LNCAP (cell line): ENCODE data around the gene IMPG2.

Experiments
- TF ChIP-seq, protein P1 (sequence below): fragments of 450-650 bp; IDR thresholded peaks from 2 replicates; pipeline ENCODE4 v1.5.1; 2017; ENCODE audit warnings: mild to moderate bottlenecking

Gene IMPG2

GRCh38 chr3:101230618-101231017 is 89.8 kb downstream of the IMPG2 start:
- TF ChIP-seq, protein P1, sequence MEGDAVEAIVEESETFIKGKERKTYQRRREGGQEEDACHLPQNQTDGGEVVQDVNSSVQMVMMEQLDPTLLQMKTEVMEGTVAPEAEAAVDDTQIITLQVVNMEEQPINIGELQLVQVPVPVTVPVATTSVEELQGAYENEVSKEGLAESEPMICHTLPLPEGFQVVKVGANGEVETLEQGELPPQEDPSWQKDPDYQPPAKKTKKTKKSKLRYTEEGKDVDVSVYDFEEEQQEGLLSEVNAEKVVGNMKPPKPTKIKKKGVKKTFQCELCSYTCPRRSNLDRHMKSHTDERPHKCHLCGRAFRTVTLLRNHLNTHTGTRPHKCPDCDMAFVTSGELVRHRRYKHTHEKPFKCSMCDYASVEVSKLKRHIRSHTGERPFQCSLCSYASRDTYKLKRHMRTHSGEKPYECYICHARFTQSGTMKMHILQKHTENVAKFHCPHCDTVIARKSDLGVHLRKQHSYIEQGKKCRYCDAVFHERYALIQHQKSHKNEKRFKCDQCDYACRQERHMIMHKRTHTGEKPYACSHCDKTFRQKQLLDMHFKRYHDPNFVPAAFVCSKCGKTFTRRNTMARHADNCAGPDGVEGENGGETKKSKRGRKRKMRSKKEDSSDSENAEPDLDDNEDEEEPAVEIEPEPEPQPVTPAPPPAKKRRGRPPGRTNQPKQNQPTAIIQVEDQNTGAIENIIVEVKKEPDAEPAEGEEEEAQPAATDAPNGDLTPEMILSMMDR: no peak

DNA sequence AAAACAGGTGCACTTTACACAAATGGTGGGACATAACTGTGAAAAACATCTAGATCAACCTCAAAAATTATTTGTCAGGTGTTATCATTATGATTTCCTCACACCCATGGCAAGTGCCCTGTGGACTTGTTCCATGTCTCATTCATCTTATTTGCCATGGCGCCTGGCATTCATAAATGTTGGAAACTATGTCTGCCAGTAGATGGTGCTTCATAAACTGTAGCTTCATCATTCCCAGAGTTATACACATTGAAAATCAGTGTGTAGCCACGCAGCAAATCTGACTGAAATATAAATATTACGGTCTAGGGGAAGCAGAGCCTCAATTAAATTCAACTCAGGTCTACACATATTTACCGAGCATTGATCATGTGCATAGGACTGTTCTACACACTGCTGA is 90.7 kb downstream of the IMPG2 start:
- TF ChIP-seq, protein P1: peak; percentile 61

- TF ChIP-seq, protein P1: no peak
Measured at GRCh38 chr3:101228441-101228840, 91.9 kb downstream of the IMPG2 start.

DNA sequence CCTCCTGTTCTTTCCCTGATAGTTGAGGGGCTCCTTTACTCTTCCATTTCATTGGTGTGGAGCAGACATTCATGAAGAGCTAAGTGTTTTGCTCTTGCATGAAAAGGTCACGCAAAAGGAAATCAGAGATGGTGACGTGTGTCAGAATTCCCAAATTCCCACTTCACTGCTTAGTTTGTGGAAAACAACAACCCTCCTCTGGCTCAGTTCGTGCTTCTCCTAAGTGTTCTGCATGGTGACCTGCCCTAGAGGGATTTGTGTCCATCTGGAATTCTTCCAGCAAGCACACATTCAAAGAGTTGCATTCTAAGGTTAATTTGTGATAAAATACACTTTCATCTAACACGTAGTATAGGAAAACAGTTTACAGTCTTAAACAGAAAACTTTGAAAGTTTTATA is 95.6 kb downstream of the IMPG2 start:
- TF ChIP-seq, protein P1: no peak

DNA sequence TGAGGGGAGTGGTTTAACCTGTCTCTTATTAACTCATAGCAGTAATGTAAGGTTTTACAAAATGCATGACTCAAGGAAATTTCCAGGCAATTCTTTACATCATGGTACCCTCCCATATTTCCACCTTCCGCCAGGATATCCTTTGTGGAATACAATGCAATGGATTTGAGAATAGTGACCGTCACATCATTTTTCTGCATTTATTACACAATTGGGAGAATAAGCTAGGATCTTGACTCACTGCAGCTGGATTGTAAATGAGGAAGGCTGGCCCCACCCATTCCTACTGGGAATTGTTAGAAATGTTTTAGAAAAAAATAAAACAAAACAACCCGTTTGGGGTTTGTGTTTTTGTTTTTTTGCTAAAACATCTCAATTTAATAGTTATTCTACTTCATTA is 97.4 kb downstream of the IMPG2 start:
- TF ChIP-seq, protein P1: no peak

DNA sequence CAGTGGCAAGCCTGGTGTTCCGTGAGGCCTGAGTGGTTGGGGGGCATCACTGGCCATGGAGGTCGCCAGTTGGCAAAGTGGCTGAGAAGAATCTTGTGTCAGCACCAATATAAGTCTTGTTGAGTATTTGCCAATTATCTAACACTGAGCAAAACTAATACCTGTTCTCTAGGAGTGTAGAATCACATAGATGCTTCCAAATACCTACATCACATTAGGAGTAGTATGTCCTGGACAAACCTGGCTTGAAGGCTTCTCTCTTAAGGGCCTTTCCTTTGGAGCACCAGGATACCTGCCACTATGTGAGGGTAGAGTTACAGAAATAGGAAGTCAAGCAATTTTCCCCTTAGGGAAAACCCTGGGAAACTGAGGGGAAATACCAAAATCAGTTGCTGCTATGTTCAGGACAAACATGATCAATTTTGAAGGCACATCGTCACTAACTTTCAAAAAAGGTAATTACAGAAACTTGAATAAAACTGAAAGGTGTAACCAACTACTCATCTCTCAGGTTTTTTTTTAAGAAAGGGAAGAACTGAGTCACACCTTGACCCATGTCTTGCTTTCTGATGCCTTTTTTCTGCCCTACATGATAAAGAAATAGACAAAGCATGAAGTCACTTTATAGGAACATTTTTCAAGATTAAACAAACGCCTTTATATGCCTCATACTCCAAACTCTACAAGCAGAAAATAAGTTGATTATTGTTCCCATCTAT is 100.4 kb downstream of the IMPG2 start:
- TF ChIP-seq, protein P1: no peak

- TF ChIP-seq, protein P1: no peak
Measured at GRCh38 chr3:101217472-101218245, 102.7 kb downstream of the IMPG2 start.
